ENCODE data around the gene MEF2D.
A peak's percentile ranks its signal among the peaks of the same experiment; 100 is the strongest.

Gene MEF2D

DNA sequence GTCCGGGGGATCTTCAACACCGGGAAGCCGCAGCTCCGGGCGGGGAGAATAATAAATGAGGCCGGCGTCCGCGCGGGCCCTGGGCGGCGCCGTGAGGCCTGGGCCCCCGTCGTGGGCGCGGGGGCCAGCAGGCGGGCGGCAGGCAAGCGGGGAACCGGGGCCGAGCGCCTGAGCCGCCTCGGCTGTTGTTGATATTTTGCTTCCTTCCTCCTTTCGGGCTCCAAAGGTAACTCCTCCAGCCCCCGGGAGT lies at the start of gene MEF2D:
Gene MEF2D (minus strand): TSS at position 233 of the 250 bp plus-strand sequence. CDS start 17,483 bp downstream, outside the sequence.
- DNase-seq (ENCODE audit: low spot score) = no peak

DNA sequence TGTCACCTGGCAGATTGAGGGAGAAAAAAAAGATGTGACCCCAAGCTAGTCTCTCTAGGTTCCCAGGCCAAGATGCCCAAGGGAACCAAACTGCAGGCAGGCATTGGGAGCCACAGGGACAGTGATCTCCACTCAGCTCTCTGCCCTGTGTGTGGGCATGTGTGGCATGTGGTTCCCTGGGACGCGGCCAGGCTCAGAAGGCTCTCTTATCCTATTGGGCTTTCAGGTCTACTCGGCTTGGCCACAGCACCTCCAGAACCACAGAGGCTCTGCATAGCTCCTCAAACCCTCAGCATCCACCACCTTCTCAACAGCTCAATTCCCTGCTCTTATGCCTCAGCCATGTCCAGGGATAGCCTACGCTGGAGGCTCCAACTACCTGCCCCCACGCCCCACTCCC lies 49.8 kb upstream of the MEF2D start:
- DNase-seq (ENCODE audit: low spot score) = no peak

DNA sequence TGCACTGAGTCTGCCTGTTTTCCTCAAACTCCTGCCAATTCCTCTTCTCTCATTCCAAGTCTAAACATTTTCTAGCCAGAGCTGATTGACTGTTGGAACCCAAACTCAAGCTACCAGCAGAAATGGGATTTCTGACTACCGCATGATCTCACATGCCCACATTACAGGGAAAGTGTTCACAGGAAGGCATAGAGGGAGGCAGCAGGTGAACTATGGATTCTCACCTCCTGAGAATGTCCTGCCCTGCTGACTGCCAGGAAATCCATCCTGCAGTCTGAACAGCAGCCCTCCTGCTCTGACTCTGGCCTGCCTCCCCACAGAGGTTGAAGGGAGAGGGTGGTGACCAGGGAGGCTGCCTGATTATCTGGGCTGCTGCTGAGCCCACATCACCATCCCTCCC lies 49.3 kb upstream of the MEF2D start:
- DNase-seq (ENCODE audit: low spot score) = no peak

DNA sequence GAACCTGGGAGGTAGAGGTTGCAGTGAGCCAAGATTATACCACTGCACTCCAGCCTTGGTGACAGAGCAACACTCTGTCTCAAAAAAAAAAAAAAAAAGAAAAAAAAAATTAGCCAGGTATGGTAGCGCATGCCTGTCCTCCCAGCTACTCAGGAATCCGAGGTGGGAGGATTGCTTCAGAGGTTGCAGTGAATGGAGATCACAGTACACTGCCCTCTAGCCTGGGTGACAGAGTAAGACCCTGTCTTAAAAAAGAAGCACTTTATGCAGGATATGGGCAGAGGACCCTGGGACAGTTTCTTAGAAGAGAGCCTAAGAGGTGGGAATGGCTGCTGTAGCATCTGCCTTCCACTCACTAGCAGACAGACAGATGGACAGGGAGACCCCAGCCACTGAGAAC lies 48.8 kb upstream of the MEF2D start:
- DNase-seq (ENCODE audit: low spot score) = no peak

DNA sequence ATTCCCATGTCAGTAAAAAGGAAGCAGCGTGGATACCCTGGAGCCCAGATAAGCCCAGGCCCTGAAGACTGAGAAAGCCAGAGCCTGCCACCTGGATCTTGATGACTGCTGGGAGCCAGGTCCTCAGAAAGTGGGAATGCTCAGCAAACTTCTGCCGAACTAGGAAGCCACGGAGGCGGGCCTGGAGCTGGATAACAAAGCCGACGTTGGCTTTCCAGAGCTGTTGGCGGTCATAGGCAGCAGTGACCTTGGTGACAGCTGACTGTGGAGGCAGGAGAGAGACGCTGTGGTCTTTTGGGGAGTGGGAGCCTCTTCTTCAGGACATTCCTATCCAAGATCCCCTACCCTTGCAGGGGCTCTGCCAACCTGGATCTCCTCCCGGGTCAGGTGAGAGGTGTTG lies 47.4 kb upstream of the MEF2D start:
- DNase-seq (ENCODE audit: low spot score) = no peak

DNA sequence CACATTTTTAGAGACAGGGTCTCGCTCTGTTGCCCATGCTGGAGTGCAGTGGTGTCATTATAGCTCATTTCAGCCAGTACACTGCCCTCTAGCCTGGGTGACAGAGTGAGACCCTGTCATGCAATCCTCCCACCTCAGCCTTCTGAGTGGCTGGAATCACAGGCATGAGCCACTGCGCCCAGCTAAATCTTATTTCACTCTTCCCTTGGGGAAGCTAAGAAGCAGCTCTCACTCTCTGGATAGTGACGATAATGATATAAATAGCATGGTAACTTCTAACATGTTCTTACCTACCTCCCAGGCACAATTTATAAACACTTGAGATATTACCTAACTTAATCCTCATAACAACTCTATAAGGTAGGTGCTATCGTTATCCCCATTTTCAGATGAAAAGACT lies 46.9 kb upstream of the MEF2D start:
- no peak for DNase-seq (ENCODE audit: low spot score)

DNA sequence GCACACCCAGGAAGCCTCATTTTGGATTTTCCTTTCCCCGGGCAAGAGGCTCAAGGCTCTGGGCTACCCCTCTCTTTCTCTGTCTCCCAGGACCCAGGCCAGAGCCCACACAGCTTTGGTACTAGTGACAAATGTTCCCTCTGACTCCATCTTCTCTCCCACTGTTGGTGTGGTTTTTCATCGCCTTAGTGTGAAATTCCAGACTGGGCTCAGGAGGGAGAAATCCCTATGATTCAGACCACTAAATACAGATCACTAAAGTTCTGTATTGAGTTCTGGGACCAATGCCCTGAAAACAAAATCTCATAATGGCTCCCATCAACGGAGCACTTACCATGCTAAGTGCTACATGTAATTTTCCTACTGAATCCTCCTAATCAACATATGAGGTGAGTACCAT lies 45.7 kb upstream of the MEF2D start:
- no peak for DNase-seq (ENCODE audit: low spot score)

DNA sequence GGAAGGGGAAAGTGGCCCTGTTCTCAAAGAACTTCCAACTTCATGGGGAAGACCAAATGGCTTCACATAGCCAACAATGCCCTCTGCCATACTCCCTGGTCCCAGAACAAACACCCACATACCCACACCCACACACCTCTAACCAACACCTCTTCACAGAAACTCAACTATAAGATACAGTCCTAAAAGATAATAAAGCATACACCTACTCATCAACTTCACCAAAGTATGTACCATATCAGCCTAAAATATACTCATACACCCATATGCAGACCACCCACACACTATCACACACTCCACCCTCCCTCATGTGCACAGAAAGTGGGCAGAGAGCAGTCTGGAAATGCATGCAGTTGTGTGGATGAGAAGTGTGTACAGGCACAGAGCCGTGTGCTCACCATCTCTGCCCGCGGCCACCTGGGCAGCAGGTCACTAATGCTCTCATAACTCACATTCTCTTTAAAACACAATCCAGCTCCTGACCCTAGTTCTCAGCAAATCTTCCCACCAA lies 44.1 kb upstream of the MEF2D start:
- no peak for DNase-seq (ENCODE audit: low spot score)

DNA sequence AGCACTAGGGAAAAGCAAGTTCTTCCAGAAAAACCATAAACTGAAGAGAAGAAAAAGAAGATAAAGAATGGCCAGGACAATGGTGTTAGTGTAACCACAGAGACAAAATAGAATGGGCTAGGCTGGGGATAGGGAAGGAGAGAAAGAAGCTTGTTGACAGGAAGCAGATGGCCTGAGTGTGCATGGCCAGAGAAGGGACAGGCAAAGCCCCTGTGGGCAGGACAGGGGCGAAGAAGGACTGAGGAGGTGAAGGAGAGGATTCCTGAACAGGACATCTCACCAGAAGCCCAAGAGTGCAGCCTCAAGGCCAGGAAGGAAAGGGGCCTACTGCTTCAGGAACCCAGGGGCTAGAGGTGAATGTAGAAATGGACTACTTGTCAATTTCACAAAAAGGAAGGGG lies 42.5 kb upstream of the MEF2D start:
- DNase-seq (ENCODE audit: low spot score) = no peak

DNA sequence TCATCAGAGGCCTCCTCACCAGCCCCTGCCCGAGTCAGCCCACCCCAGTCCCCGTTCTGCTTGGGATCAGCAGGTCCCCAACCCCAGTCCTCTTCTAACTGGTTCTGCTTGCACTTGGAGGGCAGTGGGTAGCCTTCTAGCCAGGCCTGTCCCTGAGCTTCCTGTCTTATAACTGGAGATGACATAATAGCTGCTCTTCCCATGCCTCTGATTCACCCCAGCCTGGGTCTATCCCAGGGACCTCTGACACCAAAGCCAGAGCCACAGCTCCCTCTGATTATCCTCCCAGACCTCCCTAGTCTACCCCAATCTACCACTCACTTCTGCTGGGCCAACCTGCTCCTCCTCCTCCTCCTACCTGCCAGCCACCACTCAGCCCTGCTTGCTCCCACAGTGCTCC lies 40.4 kb upstream of the MEF2D start:
- DNase-seq (ENCODE audit: low spot score) = no peak

DNA sequence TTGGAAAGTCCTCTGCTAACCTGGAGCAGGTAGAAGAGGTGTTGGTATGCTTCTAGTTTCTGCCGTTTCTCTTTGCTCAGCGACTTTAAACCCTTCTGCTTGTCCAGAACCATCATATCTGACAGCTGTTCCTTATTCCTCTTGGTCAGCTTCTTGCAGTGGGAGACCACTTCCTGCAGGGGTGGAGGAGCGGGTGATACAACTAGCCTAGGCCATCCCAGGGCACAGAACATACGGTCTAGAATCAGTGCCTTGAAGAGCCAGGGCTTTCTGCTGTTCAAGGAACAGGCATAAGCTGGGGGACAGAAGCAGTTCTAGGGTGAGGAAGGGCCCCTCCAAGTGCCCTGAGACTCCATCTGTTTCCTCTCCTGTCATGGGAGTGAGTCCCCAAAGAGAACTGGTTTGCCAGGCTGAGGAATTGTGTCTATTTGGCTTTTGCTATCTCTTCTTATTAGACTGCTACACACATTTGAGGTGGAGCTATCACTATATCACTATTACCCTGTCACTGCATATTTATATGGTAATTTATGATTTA lies 39.3 kb upstream of the MEF2D start:
- DNase-seq (ENCODE audit: low spot score) = no peak

DNA sequence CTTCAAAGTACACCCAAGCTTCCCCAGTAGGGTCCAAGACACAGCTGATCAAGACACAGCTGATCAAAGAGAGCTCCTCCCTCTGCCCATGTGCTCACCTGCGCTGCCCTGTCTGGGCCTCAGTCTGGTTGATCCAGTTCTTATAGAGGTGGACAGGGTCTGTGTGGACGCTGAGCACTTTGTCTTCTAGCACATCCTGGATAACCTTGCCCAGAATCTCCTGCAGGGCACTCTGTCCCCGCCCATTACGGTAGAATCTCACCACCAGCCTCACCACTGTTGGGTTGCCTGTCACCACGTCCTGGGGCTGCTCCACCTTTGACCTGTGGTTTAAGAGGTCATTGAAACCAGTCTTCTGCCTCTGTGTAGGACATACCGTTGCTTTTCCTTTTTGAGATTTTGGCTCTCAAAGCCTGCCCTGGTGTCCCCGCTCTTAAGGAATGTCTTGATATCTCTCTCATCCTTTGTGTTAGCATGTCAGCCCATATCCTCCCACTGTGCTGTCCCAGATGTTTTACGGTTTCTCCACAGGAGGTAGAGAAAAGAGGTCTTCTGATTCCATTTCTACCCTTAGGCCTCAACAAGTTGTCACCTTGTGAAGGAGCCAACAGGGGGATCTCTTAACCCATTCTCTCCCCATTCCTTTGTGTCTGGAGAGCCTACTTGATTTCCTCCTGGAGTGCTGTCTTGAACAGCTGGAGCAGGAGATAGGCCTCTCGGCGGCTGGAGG lies 38.3 kb upstream of the MEF2D start:
- DNase-seq (ENCODE audit: low spot score) = no peak

DNA sequence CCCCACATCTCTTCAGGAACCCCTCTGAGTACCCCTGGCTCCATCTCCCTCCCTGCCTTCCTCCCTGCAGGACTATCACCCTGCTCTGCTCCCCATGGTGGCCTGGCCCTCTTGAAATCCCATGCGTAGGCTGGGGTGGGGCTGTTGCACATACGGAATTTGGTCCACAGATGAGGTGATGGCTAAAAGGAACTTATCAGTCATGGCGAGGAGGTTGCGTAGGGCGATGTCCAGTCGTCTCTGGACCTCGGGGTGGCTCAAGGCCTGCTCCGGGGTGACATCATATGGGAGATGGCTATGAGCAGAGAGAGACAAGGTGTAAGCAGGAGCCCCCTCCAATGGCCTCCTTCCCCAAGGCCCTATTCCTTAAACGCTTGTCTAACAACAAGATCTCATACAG lies 36.5 kb upstream of the MEF2D start:
- no peak for DNase-seq (ENCODE audit: low spot score)

DNA sequence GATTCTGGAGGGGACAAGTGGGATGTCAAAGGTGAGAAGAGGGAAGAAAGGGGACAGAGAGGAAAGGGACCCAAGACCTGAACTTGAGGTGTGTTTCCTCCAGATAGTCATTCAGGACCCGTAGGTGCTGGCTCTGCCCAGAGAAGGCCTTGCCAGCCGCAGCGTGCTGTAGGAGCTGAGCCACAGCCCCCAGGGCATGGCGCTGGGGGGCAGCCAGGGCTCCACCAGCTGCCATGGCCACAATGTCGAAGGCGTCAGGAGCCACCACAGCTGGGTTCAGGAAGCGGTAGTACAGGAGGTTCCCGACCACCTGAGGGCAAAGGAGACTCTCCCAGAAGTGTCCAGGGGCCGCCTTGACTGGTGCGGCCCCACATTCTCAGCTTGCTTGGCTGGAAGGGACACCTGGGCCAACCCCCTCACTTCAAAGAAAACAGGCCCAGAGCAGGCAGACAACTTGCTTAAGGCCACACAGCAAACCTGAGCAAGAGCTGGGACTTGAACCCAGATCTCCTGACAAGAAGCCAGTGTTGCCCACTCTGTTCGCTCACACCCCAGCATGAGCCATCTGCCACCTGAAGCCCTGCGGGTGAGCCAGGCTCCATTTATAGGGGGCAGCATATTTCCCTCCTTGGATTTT lies 34.0 kb upstream of the MEF2D start:
- DNase-seq (ENCODE audit: low spot score) = no peak

DNA sequence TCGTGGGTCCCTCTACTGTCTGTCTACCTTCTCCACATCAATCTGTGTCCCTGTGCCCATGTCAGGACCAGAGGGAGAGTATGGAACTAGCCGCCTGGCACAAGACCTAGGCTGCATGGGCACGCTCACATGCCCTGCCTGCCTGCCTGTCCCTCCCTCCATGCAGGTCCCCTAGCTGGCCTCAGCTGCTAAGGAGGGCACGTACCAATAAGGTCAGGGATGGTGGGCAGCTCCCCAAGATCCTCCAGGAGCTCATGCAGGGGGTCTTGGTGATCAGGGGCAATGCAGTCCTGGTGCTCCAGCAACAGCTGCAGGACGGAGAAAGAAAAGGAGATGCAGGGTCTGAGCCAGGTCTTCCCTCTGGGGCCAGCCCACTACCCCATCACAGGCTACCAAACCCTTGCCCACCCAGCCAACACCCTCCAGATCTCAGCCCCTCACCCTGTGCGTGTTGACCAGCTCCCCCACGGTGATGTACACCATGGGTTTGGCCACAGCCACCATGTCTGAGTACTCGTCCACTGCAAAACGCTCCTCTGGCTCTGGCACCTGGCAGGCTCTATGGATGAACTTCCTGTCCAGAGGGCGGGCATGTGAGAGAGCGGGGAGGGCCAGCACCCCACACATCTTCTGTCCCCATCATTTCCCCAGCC lies 33.1 kb upstream of the MEF2D start:
- DNase-seq (ENCODE audit: low spot score) = no peak

DNA sequence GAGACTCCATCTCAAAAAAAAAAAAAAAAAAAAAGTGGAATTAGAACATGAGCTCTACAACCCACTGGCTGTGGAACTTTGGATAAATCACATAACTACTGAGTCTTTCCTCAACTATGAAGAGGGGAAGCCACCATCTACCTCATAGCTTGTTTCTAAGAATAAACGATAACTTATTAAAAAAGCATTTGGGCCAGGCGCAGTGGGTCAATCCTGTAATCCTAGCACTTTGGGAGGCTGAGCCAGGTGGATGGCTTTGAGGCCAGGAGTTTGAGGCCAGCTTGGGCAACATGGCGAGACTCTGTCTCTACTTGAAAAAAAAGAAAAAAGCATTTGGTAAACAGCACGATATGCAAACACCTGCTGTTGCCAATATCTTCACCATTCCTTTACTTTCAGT lies 31.8 kb upstream of the MEF2D start:
- DNase-seq (ENCODE audit: low spot score) = no peak

DNA sequence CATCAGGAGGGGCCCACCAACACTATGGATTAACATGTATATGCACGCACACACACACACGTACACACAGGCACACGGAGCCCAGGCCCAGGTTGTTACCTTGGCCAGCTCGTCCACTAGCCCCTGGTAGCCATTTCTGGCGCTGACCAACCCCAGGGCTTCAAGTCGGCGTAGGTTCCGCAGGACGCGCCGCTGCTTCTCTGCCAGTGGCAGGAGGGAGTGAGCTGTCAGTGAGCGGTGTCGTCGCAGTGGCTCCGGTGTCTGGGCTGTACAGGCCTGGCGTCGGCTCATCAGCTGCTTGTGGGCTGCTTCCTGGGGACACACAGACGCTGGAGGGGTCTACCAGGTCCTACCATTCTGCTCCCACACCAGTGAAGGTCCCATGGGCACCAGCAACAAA lies 29.4 kb upstream of the MEF2D start:
- no peak for DNase-seq (ENCODE audit: low spot score)

DNA sequence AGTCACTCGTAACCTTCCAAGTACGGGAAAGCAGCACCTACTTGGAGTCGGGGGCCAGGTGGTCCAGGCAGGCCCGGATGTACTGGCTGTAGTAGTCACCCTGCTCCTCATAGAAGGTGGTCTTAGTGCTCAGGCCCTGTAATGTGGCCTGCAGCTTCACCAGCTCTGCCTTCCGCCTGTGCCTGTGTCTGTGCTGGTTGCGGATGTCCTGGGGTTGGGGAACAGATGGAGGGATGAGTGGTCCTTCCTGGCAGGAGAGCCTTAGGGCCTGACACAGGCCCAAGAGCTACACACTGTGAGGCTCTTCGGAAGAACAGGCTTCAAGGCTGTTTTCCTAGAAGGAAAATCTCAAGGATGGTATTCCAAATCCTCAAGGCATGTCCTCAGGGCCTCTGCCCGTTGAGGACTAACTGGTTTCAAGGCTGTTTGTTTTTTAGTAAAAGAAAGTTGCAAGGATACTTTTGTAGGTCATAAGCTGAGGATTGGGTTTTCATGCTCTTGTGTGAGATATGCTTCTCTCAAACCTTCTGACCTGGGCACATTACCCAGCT lies 28.4 kb upstream of the MEF2D start:
- DNase-seq (ENCODE audit: low spot score) = no peak

DNA sequence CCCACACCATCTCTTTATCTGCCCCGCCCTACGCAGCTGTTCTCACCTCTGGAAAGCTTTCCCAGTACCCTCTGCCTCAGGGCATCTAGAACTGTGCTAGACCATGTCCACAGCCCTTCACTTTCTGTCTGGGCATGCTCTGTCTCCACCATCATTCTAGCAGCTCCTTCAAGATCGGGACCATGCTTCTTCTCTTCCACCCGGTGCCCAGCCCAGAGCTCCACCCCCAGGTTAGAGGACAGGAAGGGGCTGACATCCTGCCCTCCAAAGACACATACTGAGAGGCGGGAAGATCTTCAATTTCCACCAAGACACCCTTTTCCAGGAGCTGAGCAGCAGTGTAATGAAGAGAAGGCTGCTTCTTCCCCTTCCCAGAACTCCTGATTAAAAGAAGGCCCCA lies 27.7 kb upstream of the MEF2D start:
- DNase-seq (ENCODE audit: low spot score) = no peak

DNA sequence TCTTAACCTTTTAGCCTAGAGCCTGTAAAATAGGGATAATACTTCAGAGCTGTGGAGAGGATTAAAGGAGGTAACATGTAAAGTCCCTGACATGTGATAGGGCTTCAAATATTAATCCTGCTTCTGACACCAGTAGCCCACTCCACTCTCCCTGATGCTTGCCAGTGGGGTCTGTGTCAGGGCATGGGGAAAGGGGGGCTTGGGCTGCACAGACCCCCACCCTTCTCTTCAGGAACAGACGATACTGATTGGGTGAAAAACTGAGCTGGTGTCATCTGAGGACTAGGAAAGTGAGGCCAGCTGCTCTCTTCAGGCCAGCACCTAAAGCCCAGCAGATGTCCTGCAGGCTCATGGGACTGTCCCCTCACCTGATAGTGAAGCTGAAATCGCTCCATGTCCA lies 27.0 kb upstream of the MEF2D start:
- no peak for DNase-seq (ENCODE audit: low spot score)

DNA sequence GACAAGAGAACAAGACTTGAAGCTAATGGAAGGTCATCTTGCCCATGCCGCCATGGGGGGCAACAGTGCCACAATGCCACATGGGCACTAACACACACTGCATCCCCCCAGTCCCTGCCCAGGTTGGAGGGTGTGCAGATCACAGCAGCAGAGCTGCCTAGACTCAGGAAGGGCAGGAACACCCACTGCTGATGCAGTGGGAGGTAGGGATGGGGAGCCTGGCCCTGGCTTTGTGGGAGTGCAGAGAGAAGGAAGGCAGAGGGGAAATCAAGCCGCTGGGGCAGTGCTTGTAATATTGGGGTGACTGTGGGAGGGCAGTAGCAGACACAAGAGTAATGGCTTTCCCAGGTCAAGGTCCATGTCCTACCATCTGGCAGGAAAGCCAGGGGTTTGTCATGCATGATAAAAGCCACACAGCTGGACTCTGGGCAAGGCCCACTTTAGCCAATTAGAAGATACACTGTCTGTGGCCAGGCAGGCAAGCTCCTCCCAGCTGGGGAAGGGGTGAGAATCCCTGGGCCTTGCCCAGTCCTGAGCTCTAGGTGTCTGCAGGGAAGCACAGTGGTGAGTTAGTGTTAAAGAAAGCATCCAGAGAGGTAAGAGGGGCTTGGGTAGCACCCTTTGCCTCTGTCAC lies 25.4 kb upstream of the MEF2D start:
- no peak for DNase-seq (ENCODE audit: low spot score)

DNA sequence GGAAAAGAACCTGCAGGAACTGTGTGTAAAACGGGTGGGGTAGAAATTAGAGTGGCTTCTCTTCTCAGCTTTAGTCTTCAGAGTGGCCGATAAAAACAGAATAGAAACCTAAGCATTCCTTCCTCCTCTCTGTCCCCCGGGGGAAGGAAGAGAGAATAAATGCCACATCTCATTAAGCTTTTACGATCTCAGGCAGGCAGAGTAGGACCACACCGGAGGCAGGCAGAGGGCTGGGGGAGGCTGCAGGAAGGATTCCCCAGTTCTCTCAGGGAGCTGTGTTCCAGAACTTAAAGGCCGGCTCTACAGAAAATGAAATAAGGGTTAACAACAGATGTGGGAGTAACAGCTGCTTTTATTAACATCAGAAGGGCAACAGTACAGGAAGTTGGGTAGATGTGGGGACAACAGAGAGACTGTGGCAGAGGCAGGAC lies 24.5 kb upstream of the MEF2D start:
- no peak for DNase-seq (ENCODE audit: low spot score)

DNA sequence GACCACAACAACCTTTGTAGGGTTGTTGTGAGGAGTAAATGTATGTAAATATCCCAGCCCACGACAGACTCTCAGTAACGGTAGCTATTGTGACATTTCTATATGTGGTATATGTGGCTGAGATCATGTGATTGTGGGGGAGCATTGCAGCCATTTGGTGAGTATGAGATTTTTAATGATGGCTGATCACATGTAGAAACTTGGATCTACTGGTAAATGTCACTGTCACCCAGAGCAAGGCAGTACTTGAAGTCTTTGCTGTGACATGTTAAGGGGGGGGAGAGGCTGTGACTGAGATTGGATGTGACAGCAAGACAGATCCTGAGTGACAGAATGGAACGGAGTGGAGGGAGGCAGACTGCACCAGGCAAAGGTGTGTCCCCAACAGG lies 23.9 kb upstream of the MEF2D start:
- DNase-seq (ENCODE audit: low spot score) = peak; percentile 20

Measured in CD4-positive, alpha-beta T cell treated with Interleukin-2 at 100 ng/mL for 4 hours (primary cell).